Vagina (tissue), 2 donors: ENCODE measurements around the gene NFIA. TPM values are rescaled to one million over a fixed set of nuclear protein-coding genes. Genes with fewer than 3 reads are reported as not detected.

Experiments used
- DNase-seq, 2 donors: peaks; one replicate each; pipeline ENCODE4 v3.0.0-alpha.2; 2017; ENCODE audit errors: extremely low spot score in 2 of 2
- H3K27ac ChIP-seq: fragments of 200-600 bp; sonication (generic); one replicate; pipeline ENCODE4 v1.5.1; 2019
- H3K27me3 ChIP-seq: fragments of 200-600 bp; sonication (generic); one replicate; pipeline ENCODE4 v1.5.1; 2019
- H3K36me3 ChIP-seq, 2 donors: fragments of 200-600 bp; sonication (generic); one replicate each; pipeline ENCODE4 v1.5.1; 2017 to 2019
- H3K4me1 ChIP-seq: fragments of 200-600 bp; sonication (generic); one replicate; pipeline ENCODE4 v1.5.1; 2019
- H3K4me3 ChIP-seq, 2 donors: fragments of 200-600 bp; sonication (generic); 1 replicate in 1 of 2; 2 replicates in 1 of 2; pipeline ENCODE4 v1.5.1; 2016 to 2019
- H3K9me3 ChIP-seq: fragments of 200-600 bp; sonication (generic); one replicate; pipeline ENCODE4 v1.5.1; 2019
- POLR2A ChIP-seq, 2 donors: fragments of 450-650 bp; IDR thresholded peaks; one replicate each; pipeline ENCODE4 v1.6.1; 2017; ENCODE audit warnings: antibody characterized with exemption in 2 of 2, mild to moderate bottlenecking in 2 of 2, moderate library complexity in 2 of 2
- POLR2AphosphoS5 ChIP-seq, 2 donors: sonication (generic); formaldehyde crosslinking; IDR thresholded peaks; one replicate each; pipeline ENCODE4 v1.9.0; 2017; ENCODE audit warnings: antibody characterized with exemption in 2 of 2, mild to moderate bottlenecking in 2 of 2, low read depth in 1 of 2; ENCODE audit not compliant: insufficient read depth in 1 of 2
- intact Hi-C: fragments of 100-400 bp; cut with DNase I; formaldehyde crosslinking; loops from one replicate; pipeline ENCODE4 v1.15.1; 2023
- total RNA-seq: library from RNA; depleted of rRNA; stranded (reverse); fragments of >200 nt; gene quantifications from one replicate; pipeline ENCODE4 v1.2.3, GENCODE V29; 2016
- TF ChIP-seq, protein P1 (sequence below), 3 experiments: fragments of 450-650 bp in 2 of 3; fragments of 200-600 bp in 1 of 3; sonication (generic) in 1 of 3; IDR thresholded peaks; one replicate each; pipeline ENCODE4 v1.5.1; 2017 to 2019; ENCODE audit warnings: antibody characterized with exemption in 3 of 3, mild to moderate bottlenecking in 2 of 3, moderate library complexity in 2 of 3

Gene NFIA
- total RNA-seq, 1 donor from 2014 or later, result 59.2 TPM

DNA sequence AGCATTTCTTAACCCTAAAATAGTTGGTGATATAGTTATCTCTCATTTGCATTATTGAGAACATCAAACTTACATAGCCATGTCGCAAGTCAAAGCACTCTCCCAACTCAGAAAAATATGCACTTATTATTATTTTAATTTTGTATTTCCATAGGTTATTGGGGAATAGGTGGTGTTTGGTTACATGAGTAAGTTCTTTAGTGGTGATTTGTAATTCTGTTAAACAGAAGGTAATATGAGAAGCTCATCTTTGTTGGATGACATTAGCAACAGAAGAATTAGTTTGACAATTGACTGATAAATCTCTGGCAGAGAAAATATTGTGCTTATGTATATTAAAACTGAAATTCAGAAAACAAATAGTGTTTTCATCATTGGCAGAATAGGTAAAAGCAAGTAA is 154.8 kb downstream of the NFIA start:
- Histone ChIP-seq H3K9me3 (no peaks in the 10 kb centered on the region), H3K27me3 (no peaks in the 10 kb centered on the region), H3K4me3 (no peak overlapping the region), H3K27ac (no peak overlapping the region), H3K4me1 (peaks cover 11% of the 10 kb centered on the region), H3K36me3 (no peaks in the 10 kb centered on the region)
- TF ChIP-seq POLR2AphosphoS5 (IDR thresholded peaks at IDR 0.05; ENCODE audit: insufficient read depth in 1 of 2, low read depth in 1 of 2) (no peak), POLR2A (IDR thresholded peaks at IDR 0.05) (no peak)
- TF ChIP-seq, protein P1, sequence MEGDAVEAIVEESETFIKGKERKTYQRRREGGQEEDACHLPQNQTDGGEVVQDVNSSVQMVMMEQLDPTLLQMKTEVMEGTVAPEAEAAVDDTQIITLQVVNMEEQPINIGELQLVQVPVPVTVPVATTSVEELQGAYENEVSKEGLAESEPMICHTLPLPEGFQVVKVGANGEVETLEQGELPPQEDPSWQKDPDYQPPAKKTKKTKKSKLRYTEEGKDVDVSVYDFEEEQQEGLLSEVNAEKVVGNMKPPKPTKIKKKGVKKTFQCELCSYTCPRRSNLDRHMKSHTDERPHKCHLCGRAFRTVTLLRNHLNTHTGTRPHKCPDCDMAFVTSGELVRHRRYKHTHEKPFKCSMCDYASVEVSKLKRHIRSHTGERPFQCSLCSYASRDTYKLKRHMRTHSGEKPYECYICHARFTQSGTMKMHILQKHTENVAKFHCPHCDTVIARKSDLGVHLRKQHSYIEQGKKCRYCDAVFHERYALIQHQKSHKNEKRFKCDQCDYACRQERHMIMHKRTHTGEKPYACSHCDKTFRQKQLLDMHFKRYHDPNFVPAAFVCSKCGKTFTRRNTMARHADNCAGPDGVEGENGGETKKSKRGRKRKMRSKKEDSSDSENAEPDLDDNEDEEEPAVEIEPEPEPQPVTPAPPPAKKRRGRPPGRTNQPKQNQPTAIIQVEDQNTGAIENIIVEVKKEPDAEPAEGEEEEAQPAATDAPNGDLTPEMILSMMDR (IDR thresholded peaks at IDR 0.05), result no peak
- intact Hi-C loops, result loop anchor here (5.0 kb wide), 1 partner anchor 365 kb away; no protein-coding TSS in a partner anchor
- DNase-seq, result no peak

DNA sequence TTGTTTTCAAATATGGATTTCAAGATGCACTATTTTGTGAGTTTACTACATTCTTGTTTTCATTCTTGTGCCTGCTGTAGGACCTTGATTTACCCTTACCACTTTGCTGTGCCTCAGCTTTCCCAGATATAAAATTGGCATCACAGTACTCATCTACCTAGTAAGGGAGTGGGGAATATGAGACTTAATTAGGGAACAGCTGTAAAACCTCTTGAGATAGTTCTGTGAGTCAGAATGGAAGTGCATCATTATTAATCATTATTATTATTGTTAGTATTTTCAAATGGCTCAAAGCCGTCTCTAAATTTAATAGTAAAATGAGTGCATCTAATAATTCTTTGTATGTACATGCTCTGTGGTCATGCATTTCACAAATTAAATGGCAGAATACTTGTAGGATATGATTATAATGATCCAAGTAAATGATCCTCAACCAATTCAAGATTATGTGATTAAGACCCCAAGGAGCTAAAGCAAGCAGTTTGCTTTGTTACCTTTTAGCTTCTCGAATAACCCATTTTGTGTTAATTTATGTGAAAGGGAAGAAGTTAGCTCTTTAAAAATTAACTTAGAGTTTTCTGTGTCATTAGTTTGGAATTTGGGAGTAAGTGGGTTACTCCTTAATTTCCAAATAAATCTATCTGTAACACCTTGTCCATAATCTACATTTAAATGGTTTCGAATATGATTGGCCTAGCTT is 155.4 kb downstream of the NFIA start:
- no peaks in the 10 kb centered on the region for H3K27me3 ChIP-seq
- TF ChIP-seq, protein P1 (IDR thresholded peaks at IDR 0.05), result no peak
- TF ChIP-seq POLR2AphosphoS5 (IDR thresholded peaks at IDR 0.05; ENCODE audit: insufficient read depth in 1 of 2, low read depth in 1 of 2) (no peak), POLR2A (IDR thresholded peaks at IDR 0.05) (no peak)
- peaks cover 18% of the 10 kb centered on the region for H3K4me1 ChIP-seq
- intact Hi-C loops, result loop anchor here (5.0 kb wide), 1 partner anchor 364 kb away; no protein-coding TSS in a partner anchor
- H3K4me3 ChIP-seq, result no peak overlapping the region
- DNase-seq, result no peak
- H3K27ac ChIP-seq, result no peak overlapping the region
- H3K9me3 ChIP-seq, result no peaks in the 10 kb centered on the region
- no peaks in the 10 kb centered on the region for H3K36me3 ChIP-seq

DNA sequence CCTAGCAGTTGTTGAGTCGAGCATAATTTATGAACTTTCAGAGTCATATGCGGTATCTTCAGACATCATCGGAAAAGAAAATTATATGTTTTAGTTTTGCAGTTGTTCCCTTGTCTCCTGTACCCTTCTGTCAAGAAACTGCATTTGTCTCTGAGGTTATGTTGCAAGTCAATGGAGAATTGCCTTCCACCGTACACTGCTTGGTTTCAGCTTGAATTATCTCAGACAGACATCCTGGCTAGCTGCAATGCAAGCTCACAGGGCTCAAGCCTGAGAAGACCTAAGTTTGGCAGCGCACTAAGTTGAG is 156.0 kb downstream of the NFIA start:
- intact Hi-C loops, result loop anchor here (5.0 kb wide), 1 partner anchor 364 kb away; no protein-coding TSS in a partner anchor
- H3K27ac ChIP-seq, result no peak overlapping the region

DNA sequence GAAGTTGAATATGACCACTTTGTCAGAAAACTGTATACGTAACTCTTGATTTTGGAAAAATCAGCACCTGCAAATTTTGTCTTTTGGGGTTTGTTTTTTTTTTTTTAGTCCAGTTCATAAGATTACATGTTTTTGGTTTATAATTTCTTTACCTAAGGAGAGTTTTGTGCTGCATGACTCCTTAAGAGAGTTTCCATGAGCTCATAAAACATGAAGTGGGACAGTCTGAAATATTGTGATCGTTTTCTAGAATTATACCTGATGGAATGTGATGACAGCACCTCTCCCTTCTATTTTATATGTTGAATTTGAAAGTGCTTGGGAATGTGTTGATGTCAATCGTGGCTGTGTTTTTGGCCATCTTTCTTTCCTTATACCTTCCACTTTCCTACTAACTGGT is 158.5 kb downstream of the NFIA start:
- Histone ChIP-seq H3K27ac (no peak overlapping the region), H3K36me3 (no peaks in the 10 kb centered on the region), H3K9me3 (no peaks in the 10 kb centered on the region), H3K27me3 (no peaks in the 10 kb centered on the region), H3K4me1 (peaks cover 39% of the 10 kb centered on the region), H3K4me3 (peak overlapping the region in 1 of 2 donors; percentile 27)
- no peak for DNase-seq
- intact Hi-C loops, result no loop called here
- TF ChIP-seq POLR2A (IDR thresholded peaks at IDR 0.05), result no peak
- no peak for TF ChIP-seq POLR2AphosphoS5 (IDR thresholded peaks at IDR 0.05; ENCODE audit: insufficient read depth in 1 of 2, low read depth in 1 of 2)
- TF ChIP-seq, protein P1 (IDR thresholded peaks at IDR 0.05), result no peak

More for the DNA sequence above, 156.0 kb downstream of the NFIA start:
- H3K9me3 ChIP-seq, result no peaks in the 10 kb centered on the region
- H3K36me3 ChIP-seq, result no peaks in the 10 kb centered on the region
- peaks cover 23% of the 10 kb centered on the region for H3K4me1 ChIP-seq
- no peak for DNase-seq
- no peaks in the 10 kb centered on the region for H3K27me3 ChIP-seq
- TF ChIP-seq POLR2AphosphoS5 (IDR thresholded peaks at IDR 0.05; ENCODE audit: insufficient read depth in 1 of 2, low read depth in 1 of 2) (no peak), POLR2A (IDR thresholded peaks at IDR 0.05) (no peak)
- TF ChIP-seq, protein P1 (IDR thresholded peaks at IDR 0.05), result no peak
- H3K4me3 ChIP-seq, result no peak overlapping the region

DNA sequence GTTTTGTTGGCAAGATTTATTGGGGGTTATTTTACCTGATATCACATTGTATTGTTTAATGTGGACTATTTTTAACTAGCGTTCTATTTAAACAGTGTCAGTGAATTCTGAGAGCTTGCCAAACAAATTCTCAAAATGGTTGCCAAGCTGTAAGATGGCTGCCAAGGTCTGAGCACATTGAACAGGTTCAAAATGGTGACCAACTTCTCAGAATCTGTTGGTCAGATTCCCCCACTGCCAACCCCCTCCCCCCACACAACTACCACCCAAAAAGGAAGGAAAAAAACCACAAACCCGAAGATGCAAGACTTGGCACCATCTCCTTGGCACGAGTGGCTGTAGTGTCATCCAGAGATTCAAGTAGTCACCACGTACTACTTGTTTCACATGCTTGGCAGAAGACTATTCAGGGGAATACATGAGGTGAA is 159.1 kb downstream of the NFIA start:
- no peak for TF ChIP-seq POLR2A (IDR thresholded peaks at IDR 0.05)
- TF ChIP-seq, protein P1 (IDR thresholded peaks at IDR 0.05), result no peak
- no peak for TF ChIP-seq POLR2AphosphoS5 (IDR thresholded peaks at IDR 0.05; ENCODE audit: insufficient read depth in 1 of 2, low read depth in 1 of 2)
- no peaks in the 10 kb centered on the region for H3K27me3 ChIP-seq
- peaks cover 39% of the 10 kb centered on the region for H3K4me1 ChIP-seq
- H3K4me3 ChIP-seq, result peak overlapping the region; percentile 4 to 27
- H3K27ac ChIP-seq, result peak overlapping the region; percentile 22
- H3K36me3 ChIP-seq, result no peaks in the 10 kb centered on the region
- no peaks in the 10 kb centered on the region for H3K9me3 ChIP-seq
- DNase-seq, result no peak
- intact Hi-C loops, result no loop called here
